GM19099 (cell line): ENCODE data around the gene SIPA1L2.

Source experiments
- POLR2A ChIP-seq: IDR thresholded peaks from 3 replicates; pipeline ENCODE4 v1.6.1; 2011; ENCODE audit warnings: low read depth; ENCODE audit not compliant: insufficient read length; ENCODE audit errors: extremely low read depth

SIPA1L2 gene

DNA sequence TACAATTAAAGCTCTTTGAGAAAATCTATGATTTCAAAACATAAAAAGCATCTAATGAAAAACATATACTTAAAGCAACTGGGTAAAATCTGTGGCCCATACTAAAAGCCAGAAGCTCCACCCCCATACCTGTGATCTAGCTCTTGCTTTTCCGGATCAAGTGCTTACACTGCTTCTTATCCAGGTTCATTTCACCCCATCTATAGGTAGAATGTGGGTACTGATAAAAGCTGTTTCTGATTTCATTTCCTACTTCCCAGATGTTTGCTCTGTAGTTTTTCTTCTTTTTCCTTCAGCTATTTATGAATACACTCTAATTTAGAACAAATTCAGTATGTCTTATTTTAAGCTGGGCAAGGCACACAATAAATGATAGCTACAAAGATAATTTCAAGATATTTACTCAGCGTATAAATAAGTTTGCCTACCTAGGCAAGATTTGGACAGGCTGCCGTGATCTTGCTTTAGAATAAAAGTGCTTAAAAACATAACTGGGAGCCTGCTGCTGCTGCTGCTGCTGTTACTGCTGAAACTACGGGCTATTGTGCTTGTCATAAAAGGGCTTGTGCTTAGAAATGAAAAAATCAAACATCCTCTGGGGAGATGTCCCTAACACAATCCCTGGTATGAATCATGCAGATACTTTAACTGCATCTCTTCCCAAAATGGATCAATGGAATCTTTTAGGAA is 2.1 kb downstream of the SIPA1L2 start:
- no peak for TF ChIP-seq POLR2A

DNA sequence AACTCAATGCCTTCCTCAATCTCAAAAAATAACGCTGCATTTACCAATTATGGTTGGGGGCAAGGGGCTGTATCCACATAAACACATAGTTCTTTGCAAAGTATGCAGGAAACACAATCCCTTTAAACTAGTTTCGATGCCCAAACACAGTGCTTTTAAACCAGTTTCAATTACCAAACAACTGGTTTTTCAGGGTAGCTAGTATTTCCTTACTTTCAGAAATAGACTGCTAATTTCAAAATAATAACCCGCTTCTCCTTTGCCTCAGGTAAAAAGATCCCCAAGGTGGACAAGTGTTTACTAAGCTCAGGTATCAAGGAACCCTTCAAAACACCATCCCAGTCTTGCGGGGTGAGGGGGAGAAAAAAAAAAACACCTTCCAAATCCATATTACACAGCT is 2.8 kb downstream of the SIPA1L2 start:
- no peak for TF ChIP-seq POLR2A

DNA sequence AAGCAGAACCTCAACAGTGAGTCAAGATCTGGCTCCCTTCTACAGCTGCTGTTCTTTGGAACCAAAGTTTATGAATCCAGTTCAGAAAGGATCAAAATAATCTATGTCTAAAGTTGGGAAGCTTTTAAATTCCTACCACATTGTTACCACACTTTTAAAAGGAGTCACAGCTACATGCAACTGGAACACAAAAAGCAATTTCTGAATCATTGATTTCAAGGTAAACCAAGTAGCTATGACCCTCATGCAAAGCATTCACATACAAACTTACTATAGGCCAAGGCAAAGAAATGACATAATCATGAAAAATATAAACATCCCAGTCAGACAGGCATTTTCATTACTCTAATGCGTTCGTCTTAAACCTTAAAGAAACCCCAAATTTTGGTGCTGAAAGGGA is 3.5 kb downstream of the SIPA1L2 start:
- TF ChIP-seq POLR2A: no peak

DNA sequence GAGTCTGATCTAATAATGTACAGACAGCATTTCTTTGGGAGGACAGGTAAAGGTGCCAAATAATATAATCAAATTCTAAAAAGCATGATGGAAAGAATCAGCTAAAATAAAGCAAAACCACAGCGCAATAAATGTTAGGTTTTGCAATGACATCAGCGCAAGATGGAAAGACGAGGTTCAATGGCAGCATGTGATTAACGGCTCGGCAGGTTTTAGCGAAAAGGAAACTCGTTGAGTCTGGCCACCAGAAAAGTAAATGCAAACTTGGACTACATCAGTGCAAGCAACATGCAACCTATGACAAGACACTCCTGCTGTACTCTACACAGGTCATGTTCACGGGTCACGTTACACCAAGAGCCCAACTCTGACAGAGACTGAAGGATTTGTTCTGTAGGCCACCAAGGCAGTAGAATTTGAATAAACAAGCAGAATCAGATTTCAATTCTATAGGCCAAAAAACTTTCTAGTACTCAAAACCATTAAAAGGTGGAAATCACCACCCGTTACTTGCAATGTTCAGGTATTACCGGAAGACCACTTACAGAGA is 4.5 kb downstream of the SIPA1L2 start:
- no peak for TF ChIP-seq POLR2A

DNA sequence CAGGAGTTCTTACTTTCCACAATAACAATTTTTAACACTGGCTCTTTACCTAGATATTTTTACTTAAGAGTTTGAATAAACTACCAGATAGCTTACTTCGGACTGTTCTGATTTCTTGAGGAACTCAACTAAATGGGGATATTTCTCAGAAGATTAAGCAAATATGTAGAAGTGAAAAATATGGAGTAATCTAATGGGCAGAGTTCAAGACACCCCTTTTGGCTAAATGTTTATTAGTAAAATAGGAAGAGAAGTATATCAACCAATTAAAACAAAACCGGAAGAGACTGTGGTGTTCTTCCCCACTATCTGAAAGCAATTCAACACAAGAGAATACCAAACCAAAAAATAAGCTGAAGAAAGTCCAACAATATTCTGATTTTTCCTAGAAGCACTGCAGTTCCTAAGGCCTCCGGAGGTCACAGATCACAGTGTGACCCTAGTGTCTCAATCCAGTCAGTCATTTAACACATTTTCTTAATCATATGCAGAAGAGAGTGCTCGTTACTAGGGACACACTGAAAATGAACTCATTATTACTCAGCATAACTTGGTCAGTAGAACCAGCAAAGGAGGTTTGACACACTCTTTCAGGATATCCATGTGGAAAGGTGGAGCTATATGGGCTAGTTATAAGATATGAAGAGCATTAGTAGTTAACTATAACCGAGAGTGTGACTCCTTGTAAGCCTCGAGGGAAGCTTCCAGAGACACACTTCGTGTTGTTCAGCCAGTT is 5.2 kb downstream of the SIPA1L2 start:
- TF ChIP-seq POLR2A: no peak

DNA sequence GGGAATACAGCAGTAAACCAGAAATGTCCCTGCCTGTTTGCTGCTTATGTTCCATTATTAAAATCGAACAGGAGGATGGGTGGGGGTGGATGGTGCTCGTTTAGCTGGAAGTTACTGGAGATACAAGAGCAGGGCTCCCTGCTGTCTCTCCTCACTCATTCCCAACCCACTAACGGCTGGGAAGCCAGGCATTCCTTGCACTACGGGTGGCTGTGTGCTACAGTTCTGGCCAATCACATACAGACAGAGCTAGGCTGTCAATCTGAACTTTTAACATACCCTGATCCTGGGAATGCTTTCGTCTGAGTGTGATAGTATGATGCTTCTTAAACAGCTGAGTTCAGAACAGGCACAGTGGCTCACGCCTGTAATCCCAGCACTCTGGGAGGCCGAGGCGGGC is 7.0 kb downstream of the SIPA1L2 start:
- TF ChIP-seq POLR2A: no peak

DNA sequence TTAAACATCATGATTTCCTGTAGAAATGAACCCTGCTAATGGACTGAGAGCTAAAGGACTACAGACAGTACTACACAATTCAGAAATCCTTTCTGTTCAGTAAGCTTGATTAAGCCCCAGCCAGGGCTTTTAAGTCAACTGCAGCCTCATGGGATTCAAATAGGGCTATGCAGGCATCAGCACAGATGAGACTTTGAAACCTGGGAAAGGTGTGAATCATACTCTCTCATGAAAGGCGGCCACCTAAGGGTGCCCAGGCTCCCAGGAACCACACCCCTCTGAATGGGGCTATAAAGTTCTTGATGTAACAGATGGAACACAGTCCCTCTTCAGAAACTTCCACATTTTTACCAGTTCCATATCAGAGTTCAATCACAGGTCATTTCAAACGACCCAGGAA is 7.6 kb downstream of the SIPA1L2 start:
- TF ChIP-seq POLR2A: no peak

DNA sequence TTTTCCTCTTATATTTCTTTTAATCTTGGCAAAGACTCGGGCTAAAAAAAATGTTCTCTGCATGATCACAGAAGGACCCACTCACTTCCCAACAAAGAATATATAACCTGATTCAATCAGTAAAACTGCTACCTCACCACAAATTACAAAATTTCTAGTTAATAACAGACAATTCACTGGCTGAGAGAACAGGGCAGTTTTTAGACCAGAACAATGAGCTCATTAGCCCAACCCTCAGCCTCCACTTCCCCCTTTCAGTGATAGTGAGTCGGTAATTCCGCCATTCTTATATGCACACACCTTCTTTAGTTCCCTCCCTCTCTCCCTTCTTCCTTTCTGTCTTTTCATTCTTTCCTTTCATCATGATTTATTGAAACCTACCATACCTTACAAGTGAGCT is 8.9 kb downstream of the SIPA1L2 start:
- no peak for TF ChIP-seq POLR2A

DNA sequence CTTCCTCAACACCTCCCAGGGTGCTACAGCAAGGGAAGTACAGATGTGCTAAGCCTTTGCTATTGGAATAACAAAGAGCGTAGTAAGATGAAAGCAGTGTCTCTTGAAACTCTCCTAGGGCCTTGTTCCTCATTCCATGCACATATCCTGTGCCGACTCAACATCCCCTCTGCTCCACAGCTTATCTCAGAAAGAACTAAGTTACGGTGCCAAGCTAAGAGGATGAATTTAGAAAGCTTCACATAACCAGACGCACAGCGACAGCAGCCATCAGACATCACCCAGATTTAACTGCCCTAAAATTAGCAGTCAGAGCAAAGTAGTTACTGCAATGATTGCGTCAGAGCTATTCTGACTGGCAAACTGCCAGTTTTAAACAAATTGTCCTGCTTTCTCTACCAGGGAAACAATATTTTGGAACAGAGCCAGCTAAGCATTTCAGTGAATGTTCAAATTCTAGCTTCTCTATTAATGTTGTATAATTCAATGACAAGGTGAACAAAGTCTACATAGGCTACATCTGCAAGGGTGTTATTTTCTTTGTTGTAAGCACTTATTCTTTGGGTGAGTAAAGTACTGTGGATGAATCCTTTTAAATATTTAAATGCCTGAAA is 9.5 kb downstream of the SIPA1L2 start:
- TF ChIP-seq POLR2A: no peak

DNA sequence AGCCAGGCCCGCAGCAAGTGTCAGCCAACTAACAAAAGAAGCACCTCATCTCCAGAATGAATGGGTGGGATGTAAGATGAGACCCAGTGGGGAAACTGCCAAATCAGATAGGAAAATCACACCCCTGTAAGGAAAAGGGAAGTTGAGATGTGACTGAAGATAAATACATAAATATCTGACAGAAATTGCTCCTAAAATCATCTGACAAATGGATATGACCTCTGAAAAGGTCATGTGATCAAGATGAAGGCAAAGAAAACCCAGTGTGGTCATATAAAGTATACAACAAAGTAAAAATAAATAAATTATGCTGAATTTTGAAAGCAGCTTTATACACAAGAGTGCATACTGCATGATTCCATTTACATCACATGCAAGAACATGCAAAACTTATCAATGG is 12.7 kb downstream of the SIPA1L2 start:
- TF ChIP-seq POLR2A: no peak

DNA sequence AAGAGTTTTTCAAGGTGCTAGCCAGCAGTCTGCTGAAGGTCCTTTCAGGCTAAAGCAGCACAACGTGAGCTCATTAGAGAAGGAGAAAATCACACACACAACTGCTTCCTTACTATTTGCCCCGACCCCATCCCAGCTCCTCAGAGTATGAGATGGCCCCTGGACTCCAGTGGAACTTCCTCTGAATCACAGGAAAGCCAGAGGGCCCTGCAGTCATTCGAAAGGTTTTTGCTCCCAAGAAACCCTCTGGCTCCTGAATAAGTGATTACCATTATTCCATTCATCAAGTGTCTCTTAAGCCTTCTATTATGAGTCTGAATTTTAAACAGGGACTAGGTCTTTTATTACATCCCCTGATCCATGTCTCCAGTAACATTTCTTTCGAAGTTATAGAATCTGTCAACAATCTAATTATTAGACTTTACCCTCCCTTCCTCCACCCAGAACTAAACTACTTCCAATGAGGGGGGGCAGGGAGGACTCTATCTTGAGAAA is 14.6 kb downstream of the SIPA1L2 start:
- TF ChIP-seq POLR2A: no peak

DNA sequence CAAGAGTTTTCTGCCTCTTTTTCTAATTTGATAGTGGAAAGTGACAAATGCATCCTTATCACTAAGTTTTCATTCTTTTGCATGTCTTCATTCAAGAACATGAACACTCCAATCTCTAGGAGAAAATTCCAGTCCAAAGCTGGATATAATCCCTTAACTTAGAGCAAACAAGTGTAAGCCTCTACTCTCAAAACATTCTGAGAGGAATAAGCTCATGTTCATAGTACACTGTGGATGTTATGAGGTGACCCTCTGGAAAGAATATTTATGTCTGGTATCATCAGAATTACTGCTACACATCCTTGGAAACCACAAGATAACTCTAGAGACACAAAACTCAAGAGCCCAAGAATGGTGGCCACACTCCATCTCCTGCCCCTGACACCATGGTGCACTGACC is 15.1 kb downstream of the SIPA1L2 start:
- no peak for TF ChIP-seq POLR2A

DNA sequence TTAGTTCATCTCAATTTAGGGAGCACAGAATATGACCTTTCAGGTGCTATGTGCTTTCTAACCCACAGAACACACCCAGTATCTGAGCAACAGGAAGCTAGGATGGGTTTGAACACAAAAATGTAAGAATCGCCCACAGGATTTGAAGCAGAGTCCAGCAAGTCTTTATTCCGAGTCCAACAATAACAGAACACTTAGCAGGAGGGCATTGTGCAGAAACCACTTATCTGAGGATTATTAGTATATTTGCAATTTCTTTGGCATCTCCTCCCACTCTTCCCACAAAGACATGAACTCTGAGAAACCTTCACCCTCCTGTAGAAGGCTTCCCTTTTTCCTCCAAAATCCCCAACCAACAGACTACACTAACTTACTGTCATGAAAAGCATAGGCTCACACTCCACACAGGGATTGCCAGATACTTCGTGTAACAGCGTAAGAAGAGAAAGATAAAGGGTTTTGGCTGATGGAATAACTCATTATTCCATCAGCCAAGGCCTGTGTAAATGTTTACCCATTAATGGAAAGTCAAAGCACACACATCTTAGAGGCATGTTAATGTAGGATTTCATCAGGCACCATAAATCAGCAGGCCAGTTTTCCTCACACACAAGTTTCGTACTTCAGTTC is 16.1 kb downstream of the SIPA1L2 start:
- no peak for TF ChIP-seq POLR2A

DNA sequence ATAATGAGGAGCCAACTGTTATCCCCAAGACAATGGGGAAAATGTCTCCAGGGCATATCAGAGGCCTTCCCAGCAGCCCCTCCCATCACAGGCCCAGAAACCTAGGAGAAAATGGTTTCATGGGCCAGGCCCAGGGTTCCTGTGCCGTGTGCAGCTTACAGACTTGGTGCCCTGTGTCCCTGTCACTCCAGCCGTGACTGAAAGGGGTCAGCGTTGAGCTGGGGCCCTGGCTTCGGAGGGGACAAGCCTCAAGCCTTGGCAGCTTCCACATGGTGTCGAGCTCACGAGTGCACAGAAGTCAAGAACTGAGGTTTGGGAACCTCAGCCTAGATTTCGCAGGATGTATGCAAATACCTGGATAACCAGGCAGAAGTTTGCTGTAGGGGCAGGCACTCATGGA is 18.1 kb downstream of the SIPA1L2 start:
- no peak for TF ChIP-seq POLR2A

DNA sequence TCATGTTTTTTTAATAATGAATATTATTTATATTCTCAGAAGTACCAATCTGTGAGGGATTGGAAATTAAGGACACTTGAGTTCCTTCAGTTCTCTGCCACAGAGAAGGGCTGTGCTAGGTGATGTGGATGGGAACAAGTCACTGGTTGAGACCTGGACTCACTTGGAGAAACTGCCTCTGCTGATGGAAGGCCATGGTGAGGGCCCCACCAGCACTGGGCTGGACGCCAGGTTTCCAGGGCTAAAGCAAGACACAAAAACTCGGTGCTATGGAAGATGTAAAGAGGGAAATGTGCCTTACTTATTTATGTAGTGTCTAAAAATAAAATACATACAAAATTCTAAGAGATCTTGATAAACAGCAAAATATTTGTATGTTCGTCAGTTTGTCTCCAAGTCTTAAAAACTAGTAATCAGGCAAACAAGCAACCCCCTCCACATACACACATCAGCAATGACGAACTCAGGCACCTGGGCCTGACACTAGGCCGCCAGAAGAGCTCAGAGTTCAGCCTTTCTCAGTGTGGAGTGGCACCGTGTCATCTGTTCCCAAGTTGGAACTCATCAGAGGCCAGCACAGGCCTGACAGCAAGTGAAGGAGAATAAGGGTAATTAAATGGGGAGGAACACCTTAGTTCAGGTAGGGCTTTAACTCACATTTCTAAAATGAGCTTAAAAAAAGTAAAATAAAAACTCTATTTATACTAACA is 19.6 kb downstream of the SIPA1L2 start:
- TF ChIP-seq POLR2A: no peak
